Stimulated activated naive CD8-positive, alpha-beta T cell treated with anti-CD3 and anti-CD28 coated beads, Interleukin-15, Interleukin-2, amounts not matched to agents 100 ng/mL and 50 ng/mL, for 24 hours (primary cell): Measurements from ENCODE around the gene SLC1A2.
A peak's percentile ranks its signal among the peaks of the same experiment; 100 is the strongest.

Experiments used
- H3K27ac Mint-ChIP-seq: one replicate; pipeline ENCODE4 v1.8.0; 2021; ENCODE audit warnings: mild to moderate bottlenecking, mixed read lengths
- H3K27me3 Mint-ChIP-seq: one replicate; pipeline ENCODE4 v1.8.0; 2021; ENCODE audit warnings: mixed read lengths
- H3K36me3 Mint-ChIP-seq: one replicate; pipeline ENCODE4 v1.8.0; 2021; ENCODE audit warnings: low read depth, mixed read lengths
- H3K4me1 Mint-ChIP-seq: one replicate; pipeline ENCODE4 v1.8.0; 2021; ENCODE audit warnings: low read depth, mixed read lengths
- H3K4me3 Mint-ChIP-seq: one replicate; pipeline ENCODE4 v1.8.0; 2021; ENCODE audit warnings: mild to moderate bottlenecking, mixed read lengths
- H3K9me3 Mint-ChIP-seq: one replicate; pipeline ENCODE4 v1.8.0; 2021; ENCODE audit warnings: mixed read lengths

SLC1A2 gene

GRCh38 chr11:35338921-35339320 lies 80.4 kb downstream of the SLC1A2 start:
- peaks cover 3% of the 10 kb centered on the region for H3K27me3 Mint-ChIP-seq
- H3K4me1 Mint-ChIP-seq: peaks cover 56% of the 10 kb centered on the region
- no peak overlapping the region for H3K4me3 Mint-ChIP-seq
- peaks cover 4% of the 10 kb centered on the region for H3K9me3 Mint-ChIP-seq
- H3K27ac Mint-ChIP-seq: no peak overlapping the region
- H3K36me3 Mint-ChIP-seq: no peaks in the 10 kb centered on the region

- Mint-ChIP-seq H3K4me1 (peaks cover 47% of the 10 kb centered on the region), H3K9me3 (peaks cover 4% of the 10 kb centered on the region), H3K27me3 (peaks cover 3% of the 10 kb centered on the region), H3K27ac (no peak overlapping the region), H3K36me3 (peaks cover under 1% of the 10 kb centered on the region), H3K4me3 (no peak overlapping the region)
These were observed 81.4 kb downstream of the SLC1A2 start for GRCh38 chr11:35337914-35338305.

- no peak overlapping the region for H3K4me3 Mint-ChIP-seq
- peaks cover 3% of the 10 kb centered on the region for H3K27me3 Mint-ChIP-seq
- peaks cover 5% of the 10 kb centered on the region for H3K36me3 Mint-ChIP-seq
These were observed 82.0 kb downstream of the SLC1A2 start for GRCh38 chr11:35337136-35337913.

GRCh38 chr11:35336726-35337125 lies 82.6 kb downstream of the SLC1A2 start:
- H3K27me3 Mint-ChIP-seq: peaks cover 3% of the 10 kb centered on the region
- peaks cover 8% of the 10 kb centered on the region for H3K9me3 Mint-ChIP-seq
- peaks cover 5% of the 10 kb centered on the region for H3K36me3 Mint-ChIP-seq
- H3K4me3 Mint-ChIP-seq: no peak overlapping the region
- H3K4me1 Mint-ChIP-seq: peaks cover 47% of the 10 kb centered on the region
- H3K27ac Mint-ChIP-seq: peak overlapping the region; percentile 52

More at GRCh38 chr11:35337136-35337913, 82.0 kb downstream of the SLC1A2 start:
- Mint-ChIP-seq H3K9me3 (peaks cover 8% of the 10 kb centered on the region), H3K27ac (peak overlapping the region; percentile 52), H3K4me1 (peaks cover 47% of the 10 kb centered on the region)

- Mint-ChIP-seq H3K36me3 (peaks cover 5% of the 10 kb centered on the region), H3K4me1 (peaks cover 61% of the 10 kb centered on the region), H3K27me3 (peaks cover 3% of the 10 kb centered on the region), H3K4me3 (no peak overlapping the region), H3K9me3 (peaks cover 8% of the 10 kb centered on the region), H3K27ac (no peak overlapping the region)
These were observed 84.1 kb downstream of the SLC1A2 start for GRCh38 chr11:35335226-35335625.

- Mint-ChIP-seq H3K27ac (peak overlapping the region; percentile 28), H3K4me1 (peaks cover 68% of the 10 kb centered on the region), H3K27me3 (peaks cover 3% of the 10 kb centered on the region), H3K4me3 (no peak overlapping the region), H3K36me3 (peaks cover 5% of the 10 kb centered on the region), H3K9me3 (peaks cover 8% of the 10 kb centered on the region)
These were observed 84.8 kb downstream of the SLC1A2 start for GRCh38 chr11:35334385-35335090.

GRCh38 chr11:35332524-35332923 lies 86.8 kb downstream of the SLC1A2 start:
- Mint-ChIP-seq H3K36me3 (peaks cover 5% of the 10 kb centered on the region), H3K4me1 (peaks cover 52% of the 10 kb centered on the region), H3K27me3 (no peaks in the 10 kb centered on the region), H3K27ac (no peak overlapping the region), H3K9me3 (peaks cover 8% of the 10 kb centered on the region), H3K4me3 (no peak overlapping the region)

- Mint-ChIP-seq H3K27ac (peak overlapping the region; percentile 0), H3K4me3 (no peak overlapping the region), H3K27me3 (no peaks in the 10 kb centered on the region), H3K9me3 (peaks cover 8% of the 10 kb centered on the region), H3K4me1 (peaks cover 44% of the 10 kb centered on the region), H3K36me3 (peaks cover 5% of the 10 kb centered on the region)
These were observed 88.4 kb downstream of the SLC1A2 start for GRCh38 chr11:35330931-35331330.

- Mint-ChIP-seq H3K4me1 (peaks cover 44% of the 10 kb centered on the region), H3K4me3 (no peak overlapping the region), H3K27ac (no peak overlapping the region), H3K27me3 (no peaks in the 10 kb centered on the region), H3K36me3 (peaks cover 8% of the 10 kb centered on the region), H3K9me3 (peaks cover 8% of the 10 kb centered on the region)
These were observed 89.0 kb downstream of the SLC1A2 start for GRCh38 chr11:35330156-35330889.

GRCh38 chr11:35327829-35328228 lies 91.5 kb downstream of the SLC1A2 start:
- H3K27me3 Mint-ChIP-seq: no peaks in the 10 kb centered on the region
- peaks cover 33% of the 10 kb centered on the region for H3K4me1 Mint-ChIP-seq
- H3K9me3 Mint-ChIP-seq: peaks cover 4% of the 10 kb centered on the region
- no peak overlapping the region for H3K27ac Mint-ChIP-seq
- H3K36me3 Mint-ChIP-seq: peaks cover 9% of the 10 kb centered on the region
- H3K4me3 Mint-ChIP-seq: no peak overlapping the region

GRCh38 chr11:35326266-35326879 lies 93.0 kb downstream of the SLC1A2 start:
- H3K27ac Mint-ChIP-seq: no peak overlapping the region
- H3K4me1 Mint-ChIP-seq: peaks cover 19% of the 10 kb centered on the region
- H3K27me3 Mint-ChIP-seq: no peaks in the 10 kb centered on the region
- peaks cover 5% of the 10 kb centered on the region for H3K36me3 Mint-ChIP-seq
- no peak overlapping the region for H3K4me3 Mint-ChIP-seq
- H3K9me3 Mint-ChIP-seq: no peaks in the 10 kb centered on the region

- Mint-ChIP-seq H3K4me3 (no peak overlapping the region), H3K36me3 (peaks cover 5% of the 10 kb centered on the region), H3K9me3 (no peaks in the 10 kb centered on the region), H3K4me1 (peaks cover 5% of the 10 kb centered on the region), H3K27me3 (no peaks in the 10 kb centered on the region), H3K27ac (no peak overlapping the region)
These were observed 94.4 kb downstream of the SLC1A2 start for GRCh38 chr11:35324981-35325380.

- H3K4me1 Mint-ChIP-seq: peaks cover 5% of the 10 kb centered on the region
- H3K9me3 Mint-ChIP-seq: peaks cover under 1% of the 10 kb centered on the region
- no peak overlapping the region for H3K27ac Mint-ChIP-seq
- no peak overlapping the region for H3K4me3 Mint-ChIP-seq
- H3K36me3 Mint-ChIP-seq: peaks cover 5% of the 10 kb centered on the region
- no peaks in the 10 kb centered on the region for H3K27me3 Mint-ChIP-seq
These were observed 95.0 kb downstream of the SLC1A2 start for GRCh38 chr11:35324183-35324886.
